Measurements from ENCODE around the gene STIMATE.

DNA sequence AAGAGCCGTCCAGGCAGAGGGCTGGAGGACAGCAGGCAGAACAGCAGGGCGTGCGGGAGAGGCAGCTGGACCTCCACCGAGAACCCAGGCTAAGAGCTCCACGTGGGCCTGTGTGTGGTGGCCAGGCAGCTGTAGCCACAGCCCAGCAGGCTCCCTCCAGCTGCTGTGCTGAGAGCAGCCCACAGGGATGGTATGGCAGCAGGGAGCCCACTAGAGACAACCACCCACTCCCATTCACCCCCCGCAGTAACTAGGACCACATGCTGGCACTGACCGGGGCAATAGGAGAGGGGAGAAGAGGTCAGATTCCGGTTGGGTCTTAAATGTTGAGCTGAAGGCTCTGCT lies 37.0 kb downstream of the STIMATE start:
- TF ChIP-seq RAD21 (IDR thresholded peaks at IDR 0.05; ENCODE audit: low read length): no peak
- TF ChIP-seq POLR2A (IDR thresholded peaks at IDR 0.05; ENCODE audit: low read depth, low read length): no peak
- TF ChIP-seq, protein P1, sequence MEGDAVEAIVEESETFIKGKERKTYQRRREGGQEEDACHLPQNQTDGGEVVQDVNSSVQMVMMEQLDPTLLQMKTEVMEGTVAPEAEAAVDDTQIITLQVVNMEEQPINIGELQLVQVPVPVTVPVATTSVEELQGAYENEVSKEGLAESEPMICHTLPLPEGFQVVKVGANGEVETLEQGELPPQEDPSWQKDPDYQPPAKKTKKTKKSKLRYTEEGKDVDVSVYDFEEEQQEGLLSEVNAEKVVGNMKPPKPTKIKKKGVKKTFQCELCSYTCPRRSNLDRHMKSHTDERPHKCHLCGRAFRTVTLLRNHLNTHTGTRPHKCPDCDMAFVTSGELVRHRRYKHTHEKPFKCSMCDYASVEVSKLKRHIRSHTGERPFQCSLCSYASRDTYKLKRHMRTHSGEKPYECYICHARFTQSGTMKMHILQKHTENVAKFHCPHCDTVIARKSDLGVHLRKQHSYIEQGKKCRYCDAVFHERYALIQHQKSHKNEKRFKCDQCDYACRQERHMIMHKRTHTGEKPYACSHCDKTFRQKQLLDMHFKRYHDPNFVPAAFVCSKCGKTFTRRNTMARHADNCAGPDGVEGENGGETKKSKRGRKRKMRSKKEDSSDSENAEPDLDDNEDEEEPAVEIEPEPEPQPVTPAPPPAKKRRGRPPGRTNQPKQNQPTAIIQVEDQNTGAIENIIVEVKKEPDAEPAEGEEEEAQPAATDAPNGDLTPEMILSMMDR (conservative IDR thresholded peaks at IDR 0.05; ENCODE audit: low read depth, low read length): no peak
- TF ChIP-seq MAFK (IDR thresholded peaks at IDR 0.05; ENCODE audit: low read depth, low read length): no peak
- TF ChIP-seq, protein P2, sequence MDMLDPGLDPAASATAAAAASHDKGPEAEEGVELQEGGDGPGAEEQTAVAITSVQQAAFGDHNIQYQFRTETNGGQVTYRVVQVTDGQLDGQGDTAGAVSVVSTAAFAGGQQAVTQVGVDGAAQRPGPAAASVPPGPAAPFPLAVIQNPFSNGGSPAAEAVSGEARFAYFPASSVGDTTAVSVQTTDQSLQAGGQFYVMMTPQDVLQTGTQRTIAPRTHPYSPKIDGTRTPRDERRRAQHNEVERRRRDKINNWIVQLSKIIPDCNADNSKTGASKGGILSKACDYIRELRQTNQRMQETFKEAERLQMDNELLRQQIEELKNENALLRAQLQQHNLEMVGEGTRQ (IDR thresholded peaks at IDR 0.05; ENCODE audit: low read depth, low read length): no peak
- no peak for TF ChIP-seq FOS (IDR thresholded peaks at IDR 0.05; ENCODE audit: low read depth, low read length)
- TF ChIP-seq CHD1 (IDR thresholded peaks at IDR 0.05; ENCODE audit: low read depth, low read length): no peak
- TF ChIP-seq RFX5 (IDR thresholded peaks at IDR 0.05; ENCODE audit: low read depth, low read length): no peak
- no peak for TF ChIP-seq CEBPB (IDR thresholded peaks at IDR 0.05; ENCODE audit: low read depth, low read length)
- TF ChIP-seq, protein P3, sequence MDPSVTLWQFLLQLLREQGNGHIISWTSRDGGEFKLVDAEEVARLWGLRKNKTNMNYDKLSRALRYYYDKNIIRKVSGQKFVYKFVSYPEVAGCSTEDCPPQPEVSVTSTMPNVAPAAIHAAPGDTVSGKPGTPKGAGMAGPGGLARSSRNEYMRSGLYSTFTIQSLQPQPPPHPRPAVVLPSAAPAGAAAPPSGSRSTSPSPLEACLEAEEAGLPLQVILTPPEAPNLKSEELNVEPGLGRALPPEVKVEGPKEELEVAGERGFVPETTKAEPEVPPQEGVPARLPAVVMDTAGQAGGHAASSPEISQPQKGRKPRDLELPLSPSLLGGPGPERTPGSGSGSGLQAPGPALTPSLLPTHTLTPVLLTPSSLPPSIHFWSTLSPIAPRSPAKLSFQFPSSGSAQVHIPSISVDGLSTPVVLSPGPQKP (IDR thresholded peaks at IDR 0.05; ENCODE audit: borderline replicate concordance, low read depth, low read length): no peak
- no peak for TF ChIP-seq MAZ (IDR thresholded peaks at IDR 0.05; ENCODE audit: borderline replicate concordance, low read depth, low read length)
- TF ChIP-seq NFE2L2 (IDR thresholded peaks at IDR 0.05; ENCODE audit: low read depth, low read length): no peak
- TF ChIP-seq SMC3 (IDR thresholded peaks at IDR 0.05; ENCODE audit: low read depth, low read length): no peak
- TF ChIP-seq MXI1 (IDR thresholded peaks at IDR 0.05; ENCODE audit: borderline replicate concordance, low read depth, low read length): no peak

All from IMR-90 (cell line).